Muscle layer of duodenum (tissue), 2 donors: Measurements from ENCODE around the gene MROH7.

Experiments
- H3K27ac ChIP-seq: one replicate; pipeline ENCODE4 v1.7.0; 2013; ENCODE audit warnings: mild to moderate bottlenecking, low read length
- H3K27me3 ChIP-seq: one replicate; pipeline ENCODE4 v1.7.0; 2013; ENCODE audit warnings: low read depth, mild to moderate bottlenecking, control low read depth, low read length
- H3K36me3 ChIP-seq, 2 donors: one replicate each; pipeline ENCODE4 v1.7.0; 2013; ENCODE audit warnings: low read length in 2 of 2, control low read depth in 1 of 2, mild to moderate bottlenecking in 1 of 2; ENCODE audit not compliant: insufficient read depth in 2 of 2, control insufficient read depth in 1 of 2
- H3K4me1 ChIP-seq, 2 donors: one replicate each; pipeline ENCODE4 v1.7.0; 2013; ENCODE audit warnings: low read length in 2 of 2, mild to moderate bottlenecking in 2 of 2, control low read depth in 1 of 2, moderate library complexity in 1 of 2; ENCODE audit not compliant: insufficient read depth in 2 of 2, control insufficient read depth in 1 of 2
- H3K4me3 ChIP-seq, 2 donors: one replicate each; pipeline ENCODE4 v1.7.0; 2013; ENCODE audit warnings: low read length in 2 of 2, low read depth in 1 of 2, mild to moderate bottlenecking in 1 of 2
- H3K9me3 ChIP-seq, 2 donors: one replicate each; pipeline ENCODE4 v1.7.0; 2013; ENCODE audit warnings: low read length in 2 of 2, control low read depth in 1 of 2, mild to moderate bottlenecking in 1 of 2; ENCODE audit not compliant: control insufficient read depth in 1 of 2
- donor health status: healthy.

The MROH7 gene

GRCh38 chr1:54658164-54658913 lies 16.8 kb downstream of the MROH7 start:
- H3K36me3 ChIP-seq, result no peaks in the 10 kb centered on the region
- peaks cover 0 to 4% of the 10 kb centered on the region in 2 donors for H3K9me3 ChIP-seq
- H3K4me1 ChIP-seq, result no peaks in the 10 kb centered on the region
- H3K27ac ChIP-seq, result no peak overlapping the region
- no peak overlapping the region for H3K4me3 ChIP-seq
- H3K27me3 ChIP-seq, result no peaks in the 10 kb centered on the region

DNA sequence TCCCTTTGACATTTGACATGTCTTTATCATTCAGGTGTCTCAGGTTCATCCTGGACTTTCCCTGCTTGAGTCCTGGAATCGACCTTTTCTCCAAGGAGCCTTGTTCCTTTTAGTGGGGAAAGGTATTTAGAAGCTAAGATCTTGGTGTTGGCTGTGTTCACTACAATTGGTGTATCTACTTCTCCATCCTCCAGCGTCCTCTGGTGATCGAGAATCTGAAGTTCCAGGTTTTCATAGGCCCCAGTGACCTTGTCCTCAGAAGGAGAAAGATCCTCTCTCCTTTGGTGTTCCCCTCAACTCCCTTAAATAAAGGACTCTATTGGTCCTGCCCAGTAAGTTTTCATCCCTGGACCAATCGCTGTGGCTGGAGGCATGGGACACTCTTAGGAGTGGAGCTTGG lies 22.1 kb downstream of the MROH7 start:
- H3K9me3 ChIP-seq, result peaks cover 0 to 3% of the 10 kb centered on the region in 2 donors
- H3K4me1 ChIP-seq, result no peaks in the 10 kb centered on the region
- peaks cover 6 to 17% of the 10 kb centered on the region in 2 donors for H3K36me3 ChIP-seq
- H3K27ac ChIP-seq, result no peak overlapping the region
- no peaks in the 10 kb centered on the region for H3K27me3 ChIP-seq
- no peak overlapping the region for H3K4me3 ChIP-seq

DNA sequence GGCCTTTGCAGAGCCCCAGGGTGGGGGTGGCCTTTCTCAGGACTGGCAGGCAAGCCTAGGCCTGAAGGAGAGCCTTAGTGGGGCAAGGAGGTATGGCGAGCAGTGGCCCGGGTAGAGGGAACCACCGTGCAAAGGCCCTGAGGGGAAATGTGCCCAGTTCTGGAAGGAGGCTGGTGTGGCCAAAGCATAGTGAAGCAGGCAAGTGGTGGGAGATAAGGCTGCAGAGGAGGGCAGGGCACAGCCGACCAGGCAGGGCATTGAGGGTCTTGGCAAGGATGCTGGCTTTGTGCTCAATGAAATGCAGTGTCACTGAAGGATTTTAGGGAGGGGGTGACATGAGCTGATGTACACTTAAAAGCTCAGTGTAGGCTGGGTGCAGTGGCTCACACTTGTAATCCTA lies 22.8 kb downstream of the MROH7 start:
- Histone ChIP-seq H3K36me3 (peaks cover 6 to 17% of the 10 kb centered on the region in 2 donors), H3K4me3 (no peak overlapping the region), H3K9me3 (peaks cover 0 to 3% of the 10 kb centered on the region in 2 donors), H3K27me3 (no peaks in the 10 kb centered on the region), H3K4me1 (no peaks in the 10 kb centered on the region), H3K27ac (no peak overlapping the region)

DNA sequence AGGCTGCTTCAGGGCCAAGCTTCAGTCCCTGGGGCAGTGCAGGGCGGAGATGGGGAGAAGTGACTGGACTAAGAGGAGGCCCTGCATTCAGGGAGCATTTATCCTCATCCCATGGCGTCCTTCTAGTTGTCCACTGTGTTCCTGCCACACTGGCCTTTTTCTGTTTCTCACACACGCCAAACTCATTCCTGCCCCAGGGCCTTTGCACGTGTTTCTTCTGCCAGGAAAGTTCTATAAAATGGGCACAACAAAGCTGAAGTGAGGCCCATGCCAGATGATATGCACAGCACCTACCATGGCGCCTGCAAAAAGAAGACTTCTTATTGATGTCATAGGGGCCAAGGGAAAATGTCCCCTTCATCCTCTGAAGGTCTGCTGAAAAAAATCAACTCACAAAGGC lies 24.3 kb downstream of the MROH7 start:
- Histone ChIP-seq H3K9me3 (peaks cover 0 to 3% of the 10 kb centered on the region in 2 donors), H3K27me3 (no peaks in the 10 kb centered on the region), H3K27ac (no peak overlapping the region), H3K4me3 (no peak overlapping the region), H3K4me1 (no peaks in the 10 kb centered on the region), H3K36me3 (peaks cover 6 to 17% of the 10 kb centered on the region in 2 donors)

- Histone ChIP-seq H3K36me3 (peaks cover 6 to 17% of the 10 kb centered on the region in 2 donors), H3K27ac (no peak overlapping the region), H3K4me3 (no peak overlapping the region), H3K9me3 (peaks cover 0 to 3% of the 10 kb centered on the region in 2 donors), H3K4me1 (no peaks in the 10 kb centered on the region), H3K27me3 (no peaks in the 10 kb centered on the region)
Observed at GRCh38 chr1:54666333-54666732, 24.7 kb downstream of the MROH7 start.

GRCh38 chr1:54667797-54668196 lies 26.2 kb downstream of the MROH7 start:
- Histone ChIP-seq H3K9me3 (peaks cover 0 to 3% of the 10 kb centered on the region in 2 donors), H3K27me3 (no peaks in the 10 kb centered on the region), H3K4me1 (no peaks in the 10 kb centered on the region), H3K4me3 (no peak overlapping the region), H3K27ac (no peak overlapping the region), H3K36me3 (peaks cover 6 to 20% of the 10 kb centered on the region in 2 donors)

DNA sequence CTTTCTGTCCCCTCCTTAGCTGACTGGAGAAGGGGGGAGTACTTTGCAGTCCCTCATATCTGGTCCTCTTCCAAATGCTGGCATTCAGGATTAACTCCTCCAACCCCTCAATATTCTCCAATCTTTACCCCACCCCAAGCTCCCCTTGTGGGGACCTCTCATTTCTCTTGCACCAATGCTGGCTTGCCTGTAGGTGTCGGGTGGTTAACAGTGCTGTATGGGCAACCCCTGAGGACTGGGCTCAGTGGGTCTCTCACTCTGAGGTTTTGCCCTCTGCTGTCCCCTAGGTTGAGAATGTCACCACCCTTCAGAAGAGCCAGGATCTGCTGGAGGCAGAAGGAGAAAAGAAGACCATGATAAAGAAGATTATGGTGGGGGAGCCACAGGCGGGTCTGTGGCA lies 27.0 kb downstream of the MROH7 start:
- no peaks in the 10 kb centered on the region for H3K4me1 ChIP-seq
- peaks cover 0 to 3% of the 10 kb centered on the region in 2 donors for H3K9me3 ChIP-seq
- no peak overlapping the region for H3K27ac ChIP-seq
- H3K36me3 ChIP-seq, result peaks cover 6 to 28% of the 10 kb centered on the region in 2 donors
- no peak overlapping the region for H3K4me3 ChIP-seq
- H3K27me3 ChIP-seq, result no peaks in the 10 kb centered on the region

- Histone ChIP-seq H3K4me1 (no peaks in the 10 kb centered on the region), H3K4me3 (no peak overlapping the region), H3K27me3 (no peaks in the 10 kb centered on the region), H3K36me3 (peaks cover 0 to 31% of the 10 kb centered on the region in 2 donors), H3K9me3 (peaks cover 0 to 3% of the 10 kb centered on the region in 2 donors), H3K27ac (no peak overlapping the region)
Observed at GRCh38 chr1:54671985-54672608, 30.5 kb downstream of the MROH7 start.

DNA sequence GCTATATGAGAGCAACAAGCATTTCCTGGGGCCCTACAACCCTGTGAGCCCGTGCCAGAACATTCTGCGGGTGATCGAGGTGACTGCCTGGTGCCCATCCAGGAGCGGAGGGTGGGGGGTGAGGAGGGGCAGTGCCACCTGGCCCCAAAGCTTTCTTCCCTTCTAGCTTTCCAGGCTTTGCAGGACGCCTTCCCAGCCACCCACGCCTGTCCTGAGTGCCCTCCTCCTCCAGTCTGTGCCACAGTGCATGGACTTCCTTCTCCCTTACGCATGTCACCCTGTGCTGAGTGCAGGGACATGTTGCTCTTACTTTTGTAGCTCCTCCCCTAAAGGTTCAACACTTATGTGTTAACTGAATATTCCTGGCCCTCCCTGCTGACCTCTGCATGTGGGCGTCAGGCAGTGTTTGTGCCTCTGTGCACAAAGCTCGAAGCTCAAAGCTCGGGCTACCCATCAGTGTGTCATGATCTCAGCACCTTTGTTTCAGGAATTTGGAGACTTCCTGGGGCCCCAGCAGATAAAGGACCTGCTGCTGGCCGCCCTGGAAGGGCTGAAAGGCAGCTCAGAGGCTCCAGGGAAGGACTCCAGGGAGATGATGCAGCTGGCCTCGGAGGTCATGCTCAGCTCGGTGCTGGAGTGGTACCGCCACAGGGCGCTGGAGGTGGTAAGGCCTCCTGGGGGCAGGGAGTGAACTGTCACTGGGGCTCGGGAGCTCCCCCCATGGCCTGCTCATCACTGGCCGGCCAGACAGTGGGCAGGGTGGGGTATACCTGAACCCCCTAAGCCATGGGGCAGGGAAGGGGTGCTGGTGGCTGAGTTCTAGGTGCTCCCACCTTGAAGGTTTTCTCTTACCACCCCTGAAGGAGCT lies 37.4 kb downstream of the MROH7 start:
- peaks cover 0 to 25% of the 10 kb centered on the region in 2 donors for H3K36me3 ChIP-seq
- no peaks in the 10 kb centered on the region for H3K27me3 ChIP-seq
- H3K4me1 ChIP-seq, result peaks cover 0 to 3% of the 10 kb centered on the region in 2 donors
- H3K9me3 ChIP-seq, result no peaks in the 10 kb centered on the region
- no peak overlapping the region for H3K27ac ChIP-seq
- H3K4me3 ChIP-seq, result no peak overlapping the region

DNA sequence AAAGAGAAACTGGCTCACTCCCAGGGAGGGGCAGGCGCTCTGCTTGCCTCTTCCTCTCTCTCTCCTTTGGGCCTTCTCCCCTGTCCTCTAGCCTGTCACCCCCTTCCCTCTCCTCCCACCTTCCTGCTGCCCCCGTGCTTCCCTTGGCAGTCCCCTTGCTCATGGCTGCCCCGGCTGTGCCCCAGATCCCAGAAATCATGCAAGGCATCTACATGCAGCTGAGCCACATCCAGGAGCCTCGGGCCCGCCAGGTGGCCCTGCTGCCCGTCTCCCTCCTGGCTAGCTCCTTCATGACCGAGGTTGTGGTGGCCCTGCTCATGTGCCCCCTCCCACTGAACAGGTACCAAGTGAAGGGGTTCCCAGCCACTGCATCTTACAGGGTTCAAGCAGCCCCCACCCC lies 38.1 kb downstream of the MROH7 start:
- H3K27me3 ChIP-seq, result no peaks in the 10 kb centered on the region
- no peak overlapping the region for H3K4me3 ChIP-seq
- peaks cover 0 to 19% of the 10 kb centered on the region in 2 donors for H3K36me3 ChIP-seq
- H3K27ac ChIP-seq, result no peak overlapping the region
- H3K9me3 ChIP-seq, result no peaks in the 10 kb centered on the region
- peaks cover 0 to 3% of the 10 kb centered on the region in 2 donors for H3K4me1 ChIP-seq

- no peak overlapping the region for H3K27ac ChIP-seq
- peaks cover 0 to 17% of the 10 kb centered on the region in 2 donors for H3K36me3 ChIP-seq
- H3K9me3 ChIP-seq, result no peaks in the 10 kb centered on the region
- no peaks in the 10 kb centered on the region for H3K27me3 ChIP-seq
- H3K4me1 ChIP-seq, result peaks cover 0 to 3% of the 10 kb centered on the region in 2 donors
- no peak overlapping the region for H3K4me3 ChIP-seq
Observed at GRCh38 chr1:54680387-54680786, 38.8 kb downstream of the MROH7 start.
